Bronchial epithelial cell (primary cell): ENCODE measurements around the gene NRP2. TPM values are rescaled to one million over a fixed set of nuclear protein-coding genes. Genes with fewer than 3 reads are reported as not detected.

Experiments used
- DNase-seq: peaks from one replicate; pipeline ENCODE4 v3.0.0-alpha.2; 2010; ENCODE audit warnings: low read depth
- FAIRE-seq: peaks from 2 replicates; lab custom pipeline; 2011; peaks lifted over from hg19 to GRCh38; lab: Jason Lieb, UNC
- H3K27me3 ChIP-seq: 2 replicates; pipeline ENCODE4 v1.5.1; 2011; ENCODE audit warnings: low read length; ENCODE audit not compliant: control insufficient read depth, insufficient read depth
- H3K36me3 ChIP-seq: 2 replicates; pipeline ENCODE4 v1.5.1; 2011; ENCODE audit warnings: low read length; ENCODE audit not compliant: control insufficient read depth, insufficient read depth
- H3K4me3 ChIP-seq: 2 replicates; pipeline ENCODE4 v1.5.1; 2011; ENCODE audit warnings: mild to moderate bottlenecking, low read depth, low read length, control low read depth
- CTCF ChIP-seq: IDR thresholded peaks from 2 replicates; pipeline ENCODE4 v1.5.1; 2011; ENCODE audit warnings: mild to moderate bottlenecking, moderate library complexity, low read length, control low read depth, inconsistent platforms; ENCODE audit not compliant: insufficient read depth, severe bottlenecking
- total RNA-seq: library from RNA; depleted of rRNA; stranded (reverse); fragments of >200 nt; gene quantifications from 2 replicates; pipeline ENCODE4 v1.2.1, GENCODE V29; 2014

The NRP2 gene
- total RNA-seq, 1 donor from 2014 or later, result 21.3 TPM

DNA sequence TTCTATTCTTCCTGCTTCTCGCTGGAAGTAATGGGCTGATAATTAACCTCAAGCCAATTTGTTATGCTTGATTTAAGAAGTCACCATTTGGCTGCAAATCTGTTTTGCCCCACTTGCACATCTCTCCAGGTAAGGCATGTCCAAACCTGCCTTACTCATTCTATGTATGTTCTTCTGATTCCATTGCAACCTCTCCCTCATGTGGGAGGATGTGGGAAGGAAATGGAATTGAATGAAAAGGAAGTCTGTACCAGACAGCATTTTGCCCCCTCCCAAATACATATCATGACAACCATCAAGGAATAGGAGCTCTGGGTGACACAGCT lies 131.7 kb downstream of the NRP2 start:
- no peaks in the 10 kb centered on the region for H3K27me3 ChIP-seq
- DNase-seq, result peak; percentile 85
- H3K4me3 ChIP-seq, result no peak overlapping the region
- no peak for FAIRE-seq
- H3K36me3 ChIP-seq, result no peaks in the 10 kb centered on the region
- peak; percentile 2 for TF ChIP-seq CTCF

DNA sequence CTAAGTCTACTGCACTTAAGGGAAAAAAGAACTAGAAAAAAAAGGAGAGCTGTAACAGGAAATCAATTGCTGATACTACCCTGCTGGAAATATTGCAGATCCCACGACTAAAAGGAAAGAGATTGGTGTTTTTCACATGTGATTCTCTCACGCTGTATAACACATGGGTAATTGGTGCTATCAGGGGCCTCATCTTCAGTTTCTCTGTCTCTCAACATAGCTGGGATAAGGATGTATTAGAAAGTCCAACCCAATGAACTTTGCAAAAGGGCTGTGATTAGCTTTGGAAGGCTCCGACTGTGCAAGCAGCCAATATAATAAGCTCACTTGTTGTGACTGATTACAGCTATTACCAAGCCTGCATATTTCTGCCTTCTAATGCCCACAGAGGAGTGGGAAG lies 133.4 kb downstream of the NRP2 start:
- no peak for TF ChIP-seq CTCF
- no peak overlapping the region for H3K4me3 ChIP-seq
- no peaks in the 10 kb centered on the region for H3K27me3 ChIP-seq
- FAIRE-seq, result no peak
- no peaks in the 10 kb centered on the region for H3K36me3 ChIP-seq
- DNase-seq, result no peak

DNA sequence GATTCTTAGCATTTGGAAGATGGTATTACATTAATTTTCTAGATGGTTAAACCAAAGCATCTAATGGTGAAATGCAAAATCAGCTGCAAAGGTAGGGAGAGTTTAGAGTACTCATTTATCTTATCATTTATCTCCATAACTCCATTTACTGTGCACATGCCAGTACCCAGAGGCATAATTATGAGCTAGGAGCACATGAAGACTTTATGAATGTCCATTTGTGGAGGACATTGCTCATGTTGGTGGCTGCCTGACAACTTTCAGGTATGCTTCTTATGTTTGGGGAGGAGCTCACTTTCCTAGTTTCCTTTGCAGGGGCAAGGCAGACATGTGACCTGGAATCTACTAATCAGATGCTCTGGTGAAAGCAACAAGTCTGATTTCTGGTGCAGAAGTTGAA lies 134.0 kb downstream of the NRP2 start:
- FAIRE-seq (no peak), DNase-seq (no peak)
- no peak for TF ChIP-seq CTCF
- no peak overlapping the region for H3K4me3 ChIP-seq
- no peaks in the 10 kb centered on the region for H3K27me3 ChIP-seq
- H3K36me3 ChIP-seq, result no peaks in the 10 kb centered on the region

DNA sequence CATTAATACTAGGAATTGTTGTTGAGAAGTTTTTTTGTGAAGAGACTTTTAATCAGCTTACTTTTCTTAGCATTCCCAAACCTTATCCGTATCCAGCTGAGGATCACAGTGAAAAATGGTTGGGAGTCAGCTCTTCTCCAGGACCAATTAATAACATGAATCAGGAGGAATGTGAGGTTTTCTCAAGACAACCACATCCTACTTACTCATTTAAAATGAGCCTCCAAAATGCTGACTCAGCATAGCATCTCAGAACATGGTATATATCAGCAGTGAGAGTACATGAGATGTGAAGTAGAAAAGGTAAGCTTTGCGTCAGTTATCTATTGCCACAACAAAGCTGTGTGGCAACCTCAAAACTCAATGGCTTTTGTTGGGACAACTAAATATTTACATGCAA lies 140.3 kb downstream of the NRP2 start:
- DNase-seq (peak; percentile 48), FAIRE-seq (no peak)
- no peaks in the 10 kb centered on the region for H3K36me3 ChIP-seq
- no peak overlapping the region for H3K4me3 ChIP-seq
- no peaks in the 10 kb centered on the region for H3K27me3 ChIP-seq
- no peak for TF ChIP-seq CTCF

- no peak for TF ChIP-seq CTCF
- no peak for DNase-seq
- FAIRE-seq, result no peak
- Histone ChIP-seq H3K36me3 (no peaks in the 10 kb centered on the region), H3K4me3 (no peak overlapping the region), H3K27me3 (no peaks in the 10 kb centered on the region)
Observed at GRCh38 chr2:205827809-205828365, 145.6 kb downstream of the NRP2 start.

DNA sequence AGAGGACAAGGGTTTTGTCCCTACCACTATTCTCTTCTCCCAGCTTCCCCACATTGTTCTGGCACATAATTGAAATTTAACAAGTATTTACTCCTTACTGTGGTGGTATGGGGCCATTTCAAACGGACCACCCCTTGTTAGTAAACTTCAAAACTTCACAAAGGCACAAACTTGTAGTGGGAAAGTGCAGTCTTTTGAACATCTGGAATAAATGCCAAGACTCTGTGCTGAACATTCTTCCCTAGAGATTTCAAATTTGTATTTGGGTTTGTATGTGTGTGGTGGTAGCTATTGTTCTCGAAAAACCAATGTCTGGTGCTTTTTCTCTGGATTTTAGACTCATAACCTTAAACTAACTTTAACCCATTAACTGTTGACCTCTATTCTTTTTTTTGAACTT lies 151.6 kb downstream of the NRP2 start:
- H3K27me3 ChIP-seq, result no peaks in the 10 kb centered on the region
- no peaks in the 10 kb centered on the region for H3K36me3 ChIP-seq
- no peak for TF ChIP-seq CTCF
- no peak for FAIRE-seq
- DNase-seq, result no peak
- no peak overlapping the region for H3K4me3 ChIP-seq
